K562 (cell line): Measurements from ENCODE around the gene JPH3. TPM values are rescaled to one million over a fixed set of nuclear protein-coding genes. Genes with fewer than 3 reads are reported as not detected.

Experiments used
- ATAC-seq: fragments of 200-7000 bp; cut with Tn5 transposase; 3 replicates; pipeline ENCODE4 v1.9.1; 2020; ENCODE audit warnings: moderate library complexity
- BruUV-seq: library from RNA; stranded (reverse); fragments of 400-500 nt; replicated peaks from 2 replicates; lab custom pipeline; 2021; lab: Mats Ljungman, UMichigan
- CTCF ChIA-PET: fragments of 300-600 bp; formaldehyde crosslinking; extraction: SDS; loops from one replicate; lab custom pipeline; 2021; ENCODE audit warnings: low intra/inter-chr PET ratio; lab: Yijun Ruan, JAX
- POLR2A ChIA-PET: fragments of 300-600, 350-650 bp; sonication (Branson Sonifier 250); formaldehyde crosslinking; extraction: SDS; loops from one replicate; lab custom pipeline; 2021; ENCODE audit warnings: antibody characterized with exemption, inconsistent platforms; lab: Yijun Ruan, JAX
- DNase-seq, 4 experiments: peaks; one replicate each; pipeline versions ENCODE4 v3.0.0 to v3.0.0-alpha.2; 2011 to 2018; ENCODE audit warnings: low spot score in 3 of 4, mixed read lengths in 3 of 4; ENCODE audit errors: extremely low read depth in 1 of 4
- FAIRE-seq: peaks from 2 replicates; lab custom pipeline; 2011; peaks lifted over from hg19 to GRCh38; lab: Jason Lieb, UNC
- H2AFZ ChIP-seq: 2 replicates; pipeline ENCODE4 v1.6.0; 2011; ENCODE audit warnings: low read depth, low read length, control low read depth, inconsistent platforms
- H3K27ac ChIP-seq: fragments of 200-600 bp; 3 replicates; pipeline ENCODE4 v1.8.0; 2011; ENCODE audit warnings: low read depth, mild to moderate bottlenecking, control low read depth, inconsistent platforms, low read length, moderate library complexity, mixed read lengths; ENCODE audit errors: extremely low read depth
- H3K27me3 ChIP-seq, 2 experiments: fragments of 300-600 bp in 1 of 2; 2 replicates in 1 of 2; 3 replicates in 1 of 2; pipeline versions ENCODE4 v1.6.0 to v1.8.0; 2011; ENCODE audit warnings: inconsistent platforms in 2 of 2, low read length in 2 of 2, mild to moderate bottlenecking in 1 of 2, mixed read lengths in 1 of 2, moderate library complexity in 1 of 2; ENCODE audit not compliant: control insufficient read depth in 2 of 2, insufficient read depth in 2 of 2
- H3K36me3 ChIP-seq: fragments of 300-600 bp; 3 replicates; pipeline ENCODE4 v1.8.0; 2011; ENCODE audit warnings: mild to moderate bottlenecking, low read length, inconsistent platforms; ENCODE audit not compliant: control insufficient read depth, insufficient read depth
- H3K4me1 ChIP-seq, 2 experiments: fragments of 200-600 bp in 1 of 2; replicated peaks in 1 of 2; 2 replicates in 1 of 2; 3 replicates in 1 of 2; pipeline versions ENCODE4 v1.5.1 to v1.8.0; 2011; ENCODE audit warnings: inconsistent platforms in 2 of 2, low read length in 2 of 2, mild to moderate bottlenecking in 1 of 2, mixed read lengths in 1 of 2, moderate library complexity in 1 of 2; ENCODE audit not compliant: control insufficient read depth in 2 of 2, insufficient read depth in 2 of 2
- H3K4me2 ChIP-seq: 2 replicates; pipeline ENCODE4 v1.6.1; 2011; ENCODE audit warnings: low read length, control low read depth, inconsistent platforms, mixed read lengths; ENCODE audit not compliant: insufficient read depth
- H3K4me3 ChIP-seq: fragments of 200-600 bp; sonication (generic), shearing (Covaris generic); 2 replicates; pipeline ENCODE4 v1.5.1; 2016; ENCODE audit warnings: control low read depth, inconsistent platforms
- H3K79me2 ChIP-seq: fragments of 200-600 bp; 3 replicates; pipeline ENCODE4 v1.8.0; 2011; ENCODE audit warnings: low read length, inconsistent platforms; ENCODE audit not compliant: control insufficient read depth, insufficient read depth
- H3K9ac ChIP-seq, 2 experiments: 2 replicates each; pipeline versions ENCODE4 v1.6.0 to v1.6.1; 2011; ENCODE audit warnings: low read depth in 2 of 2, low read length in 2 of 2, control low read depth in 1 of 2, inconsistent platforms in 1 of 2, mild to moderate bottlenecking in 1 of 2, mixed read lengths in 1 of 2; ENCODE audit not compliant: insufficient read depth in 1 of 2
- H3K9me1 ChIP-seq: one replicate; pipeline ENCODE4 v1.6.0; 2011; ENCODE audit warnings: inconsistent platforms, mild to moderate bottlenecking, low read length, moderate library complexity; ENCODE audit not compliant: control insufficient read depth, insufficient read depth
- H3K9me3 ChIP-seq: replicated peaks from 2 replicates; pipeline ENCODE4 v1.5.1; 2011; ENCODE audit warnings: low read depth, low read length, inconsistent platforms; ENCODE audit not compliant: control insufficient read depth, insufficient read depth
- H4K20me1 ChIP-seq: replicated peaks from 2 replicates; pipeline ENCODE4 v1.6.1; 2011; ENCODE audit warnings: low read length, inconsistent platforms, mixed read lengths; ENCODE audit not compliant: control insufficient read depth, insufficient read depth
- ARID2 ChIP-seq: fragments of 450-650 bp; IDR thresholded peaks from 2 replicates; pipeline ENCODE4 v1.6.1; 2017; ENCODE audit warnings: antibody characterized with exemption, mild to moderate bottlenecking
- BDP1 ChIP-seq: IDR thresholded peaks from 3 replicates; pipeline ENCODE4 v1.6.1; 2011; ENCODE audit not compliant: insufficient read length, insufficient read depth
- CBX3 ChIP-seq, 2 experiments: IDR thresholded peaks; 1 replicate in 1 of 2; 2 replicates in 1 of 2; pipeline ENCODE4 v1.6.1; 2012; ENCODE audit warnings: inconsistent platforms in 2 of 2, low read length in 2 of 2, borderline replicate concordance in 1 of 2, control low read depth in 1 of 2
- CUX1 ChIP-seq: fragments of 200-800 bp; sonication (Bioruptor generic); IDR thresholded peaks from 2 replicates; pipeline ENCODE4 v1.6.1; 2016; ENCODE audit warnings: missing genetic modification characterization, missing compliant biosample characterization
- GATAD2A ChIP-seq: fragments of 450-650 bp; IDR thresholded peaks from 2 replicates; pipeline ENCODE4 v1.6.1; 2017
- ZNF134 ChIP-seq: fragments of 250-450 bp; sonication (Bioruptor Pico); conservative IDR thresholded peaks from 2 replicates; pipeline ENCODE4 v1.4.0; 2020
- ZNF263 ChIP-seq: sonication (generic); formaldehyde crosslinking; IDR thresholded peaks from 2 replicates; pipeline ENCODE4 v1.8.0; 2022; ENCODE audit warnings: mild to moderate bottlenecking, missing genetic modification reagents, borderline replicate concordance
- ZSCAN32 ChIP-seq: fragments of 450-650 bp; formaldehyde crosslinking; IDR thresholded peaks from 2 replicates; pipeline ENCODE4 v1.4.0; 2020; ENCODE audit warnings: mild to moderate bottlenecking, moderate library complexity
- WGBS: fragments of 100-300 bp; shearing (Covaris generic); methylation state at CpG from one replicate; pipeline ENCODE4 v1.1.6; 2016; ENCODE audit warnings: low coverage, mixed read lengths; ENCODE audit not compliant: insufficient coverage; ENCODE audit errors: missing lambda C conversion rate; 5-methylcytosine and 5-hydroxymethylcytosine counted together
- in situ Hi-C: fragments of 300-500 bp; cut with MboI; formaldehyde crosslinking; loops from 4 replicates; pipeline ENCODE4 v1.15.0; 2018; ENCODE audit warnings: inconsistent platforms, mixed read lengths
- intact Hi-C: fragments of 100-400 bp; cut with micrococcal nuclease; formaldehyde crosslinking; loops from 2 replicates; pipeline ENCODE4 v1.14.2; 2022
- polyA plus RNA-seq, 8 experiments: library from polyadenylated mRNA; depleted of rRNA in 4 of 8; stranded (reverse) in 5 of 8; unstranded in 3 of 8; fragments of >200 nt; fragmentation: Nextera tagmentation in 2 of 8; fragmentation: Illumina TruSeq in 1 of 8; extraction: Ambion mirVana in 2 of 8; extraction: Trizol in 1 of 8; gene quantifications; 2 replicates each; pipeline versions ENCODE4 v1.2.1 to v1.2.3, GENCODE V29; 2011 to 2014; ENCODE audit warnings: inconsistent platforms in 1 of 8, missing spikeins in 1 of 8
- total RNA-seq, 7 experiments: library from RNA; depleted of rRNA in 6 of 7; stranded (reverse); fragments of >200 nt in 6 of 7; fragmentation: Illumina TruSeq in 2 of 7; extraction: Trizol in 2 of 7; gene quantifications; 2 replicates each; pipeline versions ENCODE4 v1.2.1 to v1.2.3, GENCODE V29; 2011 to 2021; ENCODE audit warnings: low replicate concordance in 1 of 7

Gene JPH3
- total and polyA plus RNA-seq, 9 of the 15 experiments (the other 6 are each of a cell fraction or from before 2014, with no cell fraction given): 0.01 TPM; not detected in 8

GRCh38 chr16:87658564-87659225 is 56.4 kb downstream of the JPH3 start:
- in situ Hi-C loops: no loop called here
- TF ChIP-seq ZNF263 (CRISPR knock-in tag) (no peak), ZSCAN32 (no peak), BDP1 (no peak), ARID2 (no peak), ZNF134 (CRISPR knock-in tag) (no peak), CBX3 (IDR thresholded peaks at IDR 0.05; ENCODE audit: borderline replicate concordance in 1 of 2, low read length in 2 of 2) (no peak), CUX1 (no peak), GATAD2A (no peak)
- H3K4me1 ChIP-seq: peaks cover 0 to 17% of the 10 kb centered on the region in 2 experiments; a peak in 1 of 5 replicates
- H3K4me2 ChIP-seq: no peak overlapping the region
- no peaks in the 10 kb centered on the region for H3K79me2 ChIP-seq
- DNase-seq (no peak), ATAC-seq (no peak), FAIRE-seq (no peak)
- H3K27ac ChIP-seq: no peak overlapping the region
- POLR2A ChIA-PET: no interaction called here
- intact Hi-C loops: no loop called here
- H2AFZ ChIP-seq: no peak overlapping the region
- H3K9me3 ChIP-seq: no peaks in the 10 kb centered on the region
- no peak overlapping the region for H3K4me3 ChIP-seq
- no peaks in the 10 kb centered on the region for H3K9me1 ChIP-seq
- CTCF ChIA-PET: no interaction called here
- H3K36me3 ChIP-seq: no peaks in the 10 kb centered on the region
- peaks cover 51 to 81% of the 10 kb centered on the region in 2 experiments for H3K27me3 ChIP-seq
- H3K9ac ChIP-seq: no peak overlapping the region
- WGBS: 1% methylated on average over 14 of the region's 14 CpGs
- H4K20me1 ChIP-seq: peaks cover 27% of the 10 kb centered on the region
- BruUV-seq: no TSS peak
